ENCODE results near the gene ABLIM3.

GRCh38 chr5:149133795-149134777, 7.2 kb upstream of the ABLIM3 start:
- TF ChIP-seq POLR2A (IDR thresholded peaks at IDR 0.05; ENCODE audit: insufficient read depth in 1 of 2, low read depth in 2 of 2, low read length in 2 of 2) (no peak), ZFP90 (CRISPR knock-in tag; IDR thresholded peaks at IDR 0.05; ENCODE audit: borderline replicate concordance) (no peak), USF2 (IDR thresholded peaks at IDR 0.05; ENCODE audit: low read depth, low read length) (no peak), USF2 (CRISPR knock-in tag; IDR thresholded peaks at IDR 0.05; ENCODE audit: borderline replicate concordance) (no peak)
